HepG2 (cell line): ENCODE data around the gene FER1L5. TPM values are rescaled to one million over a fixed set of nuclear protein-coding genes. Genes with fewer than 3 reads are reported as not detected.
A peak's percentile ranks its signal among the peaks of the same experiment; 100 is the strongest.

Experiments
- ATAD3A ChIP-seq: sonication (generic); formaldehyde crosslinking; IDR thresholded peaks from 2 replicates; pipeline ENCODE4 v1.4.0; 2020; ENCODE audit warnings: missing genetic modification reagents
- ATM ChIP-seq: fragments of 450-650 bp; IDR thresholded peaks from 2 replicates; pipeline ENCODE4 v1.7.1; 2017; ENCODE audit warnings: mild to moderate bottlenecking, borderline replicate concordance
- CEBPB ChIP-seq: IDR thresholded peaks from 2 replicates; pipeline ENCODE4 v1.6.1; 2011; ENCODE audit warnings: low read depth, low read length, improper control_type of control experiment, borderline replicate concordance
- CENPX ChIP-seq: sonication (generic); formaldehyde crosslinking; IDR thresholded peaks from 2 replicates; pipeline ENCODE4 v1.9.0; 2021; ENCODE audit warnings: mild to moderate bottlenecking, missing genetic modification reagents, moderate library complexity
- CREB3 ChIP-seq: sonication (generic); formaldehyde crosslinking; IDR thresholded peaks from 2 replicates; pipeline ENCODE4 v1.5.0; 2020; ENCODE audit warnings: missing genetic modification reagents
- EHMT2 ChIP-seq: fragments of 200-600 bp; sonication (generic); IDR thresholded peaks from 2 replicates; pipeline ENCODE4 v1.7.0; 2017; ENCODE audit warnings: antibody characterized with exemption, low read depth, low read length, borderline replicate concordance
- ETV6 ChIP-seq: sonication (generic); formaldehyde crosslinking; conservative IDR thresholded peaks from 2 replicates; pipeline ENCODE4 v1.4.0; 2020; ENCODE audit warnings: missing genetic modification reagents
- FLYWCH1 ChIP-seq: sonication (generic); formaldehyde crosslinking; IDR thresholded peaks from 2 replicates; pipeline ENCODE4 v1.8.1; 2023; ENCODE audit warnings: mild to moderate bottlenecking, missing genetic modification reagents
- FOXO1 ChIP-seq: sonication (generic); formaldehyde crosslinking; IDR thresholded peaks from 2 replicates; pipeline ENCODE4 v1.4.0; 2020; ENCODE audit warnings: missing genetic modification reagents
- HMGXB3 ChIP-seq: sonication (generic); formaldehyde crosslinking; IDR thresholded peaks from 2 replicates; pipeline ENCODE4 v1.4.0; 2020; ENCODE audit warnings: missing genetic modification reagents, borderline replicate concordance
- JDP2 ChIP-seq: sonication (generic); formaldehyde crosslinking; IDR thresholded peaks from 2 replicates; pipeline ENCODE4 v1.8.1; 2022; ENCODE audit warnings: missing genetic modification reagents, borderline replicate concordance
- NCOA2 ChIP-seq: sonication (generic); formaldehyde crosslinking; IDR thresholded peaks from 2 replicates; pipeline ENCODE4 v1.8.0; 2022; ENCODE audit warnings: inconsistent platforms
- NFKB2 ChIP-seq: sonication (generic); formaldehyde crosslinking; IDR thresholded peaks from 2 replicates; pipeline ENCODE4 v1.4.0; 2020; ENCODE audit warnings: missing genetic modification reagents, borderline replicate concordance
- NR2C2 ChIP-seq: sonication (generic); formaldehyde crosslinking; IDR thresholded peaks from 2 replicates; pipeline ENCODE4 v1.4.0; 2020; ENCODE audit warnings: missing genetic modification reagents, mild to moderate bottlenecking, moderate library complexity, borderline replicate concordance
- SMAD3 ChIP-seq: sonication (generic); formaldehyde crosslinking; IDR thresholded peaks from 2 replicates; pipeline ENCODE4 v1.4.0; 2020; ENCODE audit warnings: missing genetic modification reagents
- SRF ChIP-seq: IDR thresholded peaks from 2 replicates; pipeline ENCODE4 v1.6.1; 2011; ENCODE audit warnings: mild to moderate bottlenecking, low read depth, low read length, moderate library complexity
- ZBTB42 ChIP-seq: sonication (generic); formaldehyde crosslinking; IDR thresholded peaks from 2 replicates; pipeline ENCODE4 v1.5.0; 2020; ENCODE audit warnings: mild to moderate bottlenecking, missing genetic modification reagents
- ZMAT5 ChIP-seq: sonication (generic); formaldehyde crosslinking; IDR thresholded peaks from 2 replicates; pipeline ENCODE4 v1.5.0; 2020; ENCODE audit warnings: mild to moderate bottlenecking, low read depth, missing genetic modification reagents, borderline replicate concordance
- ZNF317 ChIP-seq: sonication (generic); formaldehyde crosslinking; IDR thresholded peaks from 2 replicates; pipeline ENCODE4 v1.5.0; 2020; ENCODE audit warnings: mild to moderate bottlenecking, missing genetic modification reagents
- ZNF576 ChIP-seq: sonication (generic); formaldehyde crosslinking; IDR thresholded peaks from 2 replicates; pipeline ENCODE4 v1.4.0; 2020; ENCODE audit warnings: mild to moderate bottlenecking, missing genetic modification reagents
- ZNF776 ChIP-seq: sonication (generic); formaldehyde crosslinking; IDR thresholded peaks from 2 replicates; pipeline ENCODE4 v1.4.0; 2020; ENCODE audit warnings: mild to moderate bottlenecking, missing genetic modification reagents
- ZNF816 ChIP-seq: sonication (generic); formaldehyde crosslinking; IDR thresholded peaks from 2 replicates; pipeline ENCODE4 v1.8.0; 2022; ENCODE audit warnings: missing genetic modification reagents, mild to moderate bottlenecking, borderline replicate concordance
- ZNF841 ChIP-seq: sonication (generic); formaldehyde crosslinking; IDR thresholded peaks from 2 replicates; pipeline ENCODE4 v1.8.1; 2023; ENCODE audit warnings: missing genetic modification reagents, borderline replicate concordance
- ZNF883 ChIP-seq: sonication (generic); formaldehyde crosslinking; IDR thresholded peaks from 2 replicates; pipeline ENCODE4 v1.5.1; 2020; ENCODE audit warnings: mild to moderate bottlenecking, missing genetic modification reagents; ENCODE audit errors: not compliant biosample characterization
- polyA plus RNA-seq, 8 experiments: library from polyadenylated mRNA; depleted of rRNA in 3 of 8; stranded (reverse) in 7 of 8; unstranded in 1 of 8; fragments of >200 nt; fragmentation: Illumina TruSeq in 4 of 8; extraction: Trizol in 4 of 8; gene quantifications; 2 replicates each; pipeline versions ENCODE4 v1.2.1 to v1.2.3, GENCODE V29; 2011 to 2016; ENCODE audit warnings: low read depth in 4 of 8, missing spikeins in 1 of 8, mixed read lengths in 1 of 8; ENCODE audit not compliant: insufficient read depth in 1 of 8
- total RNA-seq, 5 experiments: library from RNA; depleted of rRNA; stranded (reverse); fragments of >200 nt; fragmentation: Illumina TruSeq; extraction: Trizol; gene quantifications; 2 replicates each; pipeline ENCODE4 v1.2.3, GENCODE V29; 2016; ENCODE audit warnings: low read depth in 1 of 5

The FER1L5 gene
- total and polyA plus RNA-seq, 2 of the 13 experiments (the other 11 are each of a cell fraction or from before 2014, with no cell fraction given): 0.02 to 0.08 TPM

- TF ChIP-seq NFKB2 (peak; percentile 94), ZMAT5 (no peak), SMAD3 (CRISPR knock-in tag) (peak; percentile 99), ZBTB42 (CRISPR knock-in tag) (peak; percentile 68; the same call in 1 of the 2 replicates), ATAD3A (peak; percentile 95; the same call in 1 of the 2 replicates), CENPX (no peak), ETV6 (CRISPR knock-in tag) (peak; percentile 97), ZNF776 (CRISPR knock-in tag) (no peak), JDP2 (CRISPR knock-in tag) (peak; percentile 78), FLYWCH1 (peak; percentile 61; the same call in 1 of the 2 replicates), CEBPB (no peak), ZNF841 (CRISPR knock-in tag) (peak; percentile 94), ZNF816 (CRISPR knock-in tag) (peak; percentile 95), HMGXB3 (CRISPR knock-in tag) (peak; percentile 91), EHMT2 (no peak), ATM (no peak), ZNF576 (CRISPR knock-in tag) (peak; percentile 58; the same call in 1 of the 2 replicates), FOXO1 (CRISPR knock-in tag) (peak; percentile 96), SRF (no peak; the same call in 1 of the 2 replicates), NR2C2 (CRISPR knock-in tag) (peak; percentile 76), CREB3 (CRISPR knock-in tag) (no peak; the same call in none of the 2 replicates), ZNF883 (CRISPR knock-in tag) (peak; percentile 97), ZNF317 (CRISPR knock-in tag) (peak; percentile 88), NCOA2 (CRISPR knock-in tag) (peak; percentile 79)
Measured at GRCh38 chr2:96638144-96639121, 4.1 kb upstream of the FER1L5 start, which contains the start of gene KANSL3 (continued).
